Activated CD8-positive, alpha-beta memory T cell treated with anti-CD3 and anti-CD28 coated beads, Interleukin-2, amount 50 U/mL, for 24 hours (primary cell): ENCODE measurements around the gene ARFGEF2.
"Not testable (repeated sequence)": the region's sequence is repeated elsewhere in the genome, so short reads cannot be mapped to it uniquely, and the experiment has no call there.

Experiments
- DNase-seq: peaks from one replicate; pipeline ENCODE4 v3.0.0-alpha.2; 2020; ENCODE audit errors: extremely low read depth

The ARFGEF2 gene

DNA sequence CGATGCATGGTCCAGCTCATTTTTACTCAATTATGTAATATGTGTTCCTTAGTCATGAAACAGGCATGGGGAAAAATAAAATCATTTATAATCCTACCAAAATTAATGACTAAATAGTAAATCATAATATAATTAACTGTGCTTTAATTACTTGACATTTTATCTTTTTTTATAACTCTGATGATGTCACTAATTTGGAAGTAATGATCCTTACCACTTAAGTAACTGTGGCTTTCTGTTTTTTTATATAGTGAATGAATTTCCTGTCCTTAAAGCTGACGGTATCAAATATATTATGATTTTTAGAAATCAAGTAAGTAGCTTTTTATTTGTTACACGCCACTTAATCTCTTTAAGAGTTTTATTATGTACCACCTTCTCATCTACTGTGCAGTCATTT is 156.8 kb downstream of the ARFGEF2 start:
- no peak for DNase-seq

DNA sequence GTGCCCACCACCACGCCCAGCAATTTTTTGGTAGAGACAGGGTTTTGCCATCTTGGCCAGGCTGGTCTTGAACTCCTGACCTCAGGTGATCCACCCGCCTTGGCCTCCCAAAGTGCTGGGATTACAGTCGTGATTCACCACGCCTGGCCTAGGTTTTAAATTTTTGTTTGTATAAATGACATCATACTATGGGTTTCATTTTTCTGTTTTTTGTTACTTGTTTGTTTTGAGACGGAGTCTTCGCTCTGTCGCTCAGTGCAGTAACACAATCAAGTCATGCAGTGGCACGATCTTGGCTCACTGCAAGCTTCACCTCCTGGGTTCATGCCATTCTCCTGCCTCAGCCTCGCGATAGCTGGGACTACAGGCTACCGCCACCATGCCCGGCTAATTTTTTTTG is 160.8 kb downstream of the ARFGEF2 start:
- not testable (repeated sequence) for DNase-seq
